ENCODE measurements around the gene SLC38A3.
"Not testable (repeated sequence)": the region's sequence is repeated elsewhere in the genome, so short reads cannot be mapped to it uniquely, and the experiment has no call there.

Gene SLC38A3

GRCh38 chr3:50192689-50193141, 12.4 kb upstream of the SLC38A3 start:
- no peak for DNase-seq

- DNase-seq: no peak
Measured at GRCh38 chr3:50193286-50193685, 11.8 kb upstream of the SLC38A3 start.

- no peak for DNase-seq
Measured at GRCh38 chr3:50193746-50194127, 11.3 kb upstream of the SLC38A3 start.

GRCh38 chr3:50194128-50194902, 10.8 kb upstream of the SLC38A3 start:
- no peak for DNase-seq

GRCh38 chr3:50194903-50195500, 10.1 kb upstream of the SLC38A3 start:
- DNase-seq: no peak

- DNase-seq: no peak
Measured at GRCh38 chr3:50195501-50196252, 9.4 kb upstream of the SLC38A3 start.

- DNase-seq: no peak
Measured at GRCh38 chr3:50196253-50196801, 8.7 kb upstream of the SLC38A3 start.

GRCh38 chr3:50201573-50202315, 3.3 kb upstream of the SLC38A3 start:
- no peak for DNase-seq

- DNase-seq: no peak
Measured at GRCh38 chr3:50202353-50203112, 2.5 kb upstream of the SLC38A3 start.

- no peak for DNase-seq
Measured at GRCh38 chr3:50203113-50203808, 1.8 kb upstream of the SLC38A3 start.

GRCh38 chr3:50203809-50204803, 965 bp upstream of the SLC38A3 start:
- DNase-seq: no peak

GRCh38 chr3:50205413-50206276, 574 bp downstream of the SLC38A3 start:
- DNase-seq: no peak

- DNase-seq: no peak
Measured at GRCh38 chr3:50207359-50208042, 2.4 kb downstream of the SLC38A3 start.

- no peak for DNase-seq
Measured at GRCh38 chr3:50208677-50209344, 3.7 kb downstream of the SLC38A3 start.

GRCh38 chr3:50210176-50210509, 5.1 kb downstream of the SLC38A3 start:
- no peak for DNase-seq

GRCh38 chr3:50210510-50211367, 5.7 kb downstream of the SLC38A3 start:
- DNase-seq: no peak

GRCh38 chr3:50211368-50211717, 6.3 kb downstream of the SLC38A3 start:
- DNase-seq: not testable (repeated sequence)
